Left colon (tissue), 2 donors: ENCODE data around the gene PRELID3B. TPM values are rescaled to one million over a fixed set of nuclear protein-coding genes. Genes with fewer than 3 reads are reported as not detected.

Source experiments
- ATAC-seq: fragments of 200-7000 bp; cut with Tn5 transposase; one replicate; pipeline ENCODE4 v1.9.1; 2020; ENCODE audit warnings: mild to moderate bottlenecking, moderate library complexity
- DNase-seq, 2 donors: peaks; one replicate each; pipeline ENCODE4 v3.0.0-alpha.2; 2020
- intact Hi-C, 2 donors: fragments of 100-400 bp; cut with DNase I in 1 of 2; cut with micrococcal nuclease in 1 of 2; formaldehyde crosslinking; loops; one replicate each; pipeline versions ENCODE4 v1.11.2 to v1.14.0; 2022; cut with DNase I, micrococcal nuclease
- total RNA-seq, 2 donors: library from RNA; stranded (reverse); fragmentation: NEBNext Ultra II Directional; extraction: Animal tissue kit (Norgen Biotek cat#: 25700); gene quantifications; one replicate each; pipeline ENCODE4 v1.2.1, GENCODE V29; 2021
- donor health status: DM: no; HTN: no; CAD: no.
- donor health status: DM: yes; HTN: yes; CAD: no.

PRELID3B gene
- total RNA-seq, 2 donors from 2014 or later, result 125 to 137 TPM

DNA sequence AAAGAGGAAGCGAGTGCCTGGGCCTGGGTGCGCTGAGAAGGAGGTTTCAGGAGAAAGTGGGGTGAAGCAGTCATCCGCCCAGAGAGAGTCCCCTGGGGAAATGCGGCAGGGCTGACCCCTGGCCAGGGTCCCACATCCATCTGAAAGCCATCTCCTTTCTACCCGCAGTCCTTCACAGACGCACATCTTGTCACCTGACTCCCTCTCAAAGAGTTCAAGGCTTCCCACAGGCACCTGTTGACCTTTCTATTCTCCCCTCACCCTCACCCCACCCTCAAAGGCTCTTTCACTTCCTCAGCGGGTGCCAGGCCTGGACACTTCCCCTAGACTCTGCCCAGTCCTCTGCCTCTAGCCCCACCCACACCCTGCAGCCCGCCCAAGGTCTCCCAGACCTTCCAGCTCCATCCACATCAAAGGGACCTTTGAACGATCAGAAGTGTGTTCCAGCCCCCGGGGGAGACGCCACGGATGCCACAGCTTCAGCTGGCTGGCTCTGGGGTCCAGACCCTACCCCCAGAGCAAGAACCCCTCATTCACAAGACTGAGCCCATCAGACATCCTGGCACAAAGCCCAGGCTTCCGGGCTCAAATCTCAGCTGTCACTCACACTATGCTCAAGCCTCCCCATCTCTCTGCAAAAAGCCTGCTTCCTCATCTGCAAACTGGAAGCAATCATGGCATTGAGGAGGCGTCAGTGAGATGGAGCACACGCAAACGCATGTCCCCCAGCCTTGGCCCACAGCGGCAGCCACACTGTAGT, 37.6 kb downstream of the PRELID3B start:
- DNase-seq (peak; percentile 81 to 90), ATAC-seq (peak; percentile 75)
- intact Hi-C loops, result no loop called here

DNA sequence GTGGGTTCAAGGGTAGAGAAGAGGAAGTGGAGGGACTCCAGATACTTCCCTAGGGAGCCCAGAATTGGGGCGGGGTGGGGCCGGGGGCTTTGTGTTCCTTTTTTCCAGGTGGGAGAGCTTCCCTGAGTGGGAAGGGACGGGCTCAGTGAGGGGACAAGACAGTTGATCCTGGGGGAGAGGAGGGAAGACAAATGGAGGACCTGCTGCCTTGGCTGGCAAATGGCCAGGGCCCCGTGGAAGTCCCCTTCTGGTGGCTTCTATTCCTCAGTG, 38.2 kb downstream of the PRELID3B start:
- intact Hi-C loops, result no loop called here
- ATAC-seq (no peak), DNase-seq (peak in 1 of 2 donors; percentile 78)

- DNase-seq, result peak in 1 of 2 donors; percentile 28
- intact Hi-C loops, result no loop called here
- no peak for ATAC-seq
Observed at GRCh38 chr20:59003836-59004492, 38.6 kb downstream of the PRELID3B start.

DNA sequence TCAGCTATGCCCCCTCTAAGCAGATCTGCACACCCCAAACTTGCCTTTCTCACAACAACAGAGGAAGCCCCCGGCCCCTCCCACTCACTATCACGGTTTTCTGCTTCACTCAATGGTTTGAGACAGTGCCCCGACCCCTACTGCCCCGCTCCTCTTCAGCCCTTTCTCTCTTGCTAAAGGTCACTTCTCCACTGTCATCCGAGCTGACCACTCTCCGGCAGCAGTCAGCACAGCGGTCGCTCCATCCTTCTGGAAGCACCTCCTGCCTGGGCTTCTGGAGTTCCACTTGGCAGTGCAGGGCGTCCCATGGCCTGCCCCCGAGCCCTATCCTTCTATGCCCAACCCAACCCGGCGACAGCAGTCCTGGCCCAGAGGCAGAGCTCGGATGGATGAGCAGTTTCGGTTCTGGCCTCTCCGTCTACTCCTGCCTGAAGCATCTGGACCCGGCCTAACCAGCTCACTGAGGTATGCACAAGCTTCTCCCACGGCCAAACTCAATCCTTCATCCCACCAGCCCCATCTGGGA, 39.6 kb downstream of the PRELID3B start:
- DNase-seq, result no peak
- ATAC-seq, result no peak
- intact Hi-C loops, result no loop called here

DNA sequence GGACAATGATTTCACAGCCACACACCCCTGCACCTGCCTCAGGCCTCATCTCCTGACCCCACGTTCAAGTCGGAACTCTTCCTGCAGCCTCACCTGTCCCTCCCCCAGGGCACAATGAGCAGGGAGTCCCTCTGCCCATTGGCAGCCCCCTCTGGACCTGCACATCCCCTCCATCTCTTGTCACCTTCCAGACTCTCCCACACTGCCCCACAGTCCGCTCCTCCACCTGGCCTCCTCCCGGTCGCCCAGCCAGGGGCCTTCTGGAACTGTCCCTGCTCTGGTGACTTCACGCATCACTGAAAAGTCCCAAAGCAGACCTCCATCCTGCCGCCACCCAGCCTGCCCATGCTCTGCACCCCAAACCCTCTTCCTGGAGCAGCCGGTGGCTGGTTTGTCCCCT, 40.2 kb downstream of the PRELID3B start:
- intact Hi-C loops, result no loop called here
- DNase-seq, result no peak
- no peak for ATAC-seq

GRCh38 chr20:59001449-59002171, 41.0 kb downstream of the PRELID3B start:
- no peak for ATAC-seq
- intact Hi-C loops, result no loop called here

DNA sequence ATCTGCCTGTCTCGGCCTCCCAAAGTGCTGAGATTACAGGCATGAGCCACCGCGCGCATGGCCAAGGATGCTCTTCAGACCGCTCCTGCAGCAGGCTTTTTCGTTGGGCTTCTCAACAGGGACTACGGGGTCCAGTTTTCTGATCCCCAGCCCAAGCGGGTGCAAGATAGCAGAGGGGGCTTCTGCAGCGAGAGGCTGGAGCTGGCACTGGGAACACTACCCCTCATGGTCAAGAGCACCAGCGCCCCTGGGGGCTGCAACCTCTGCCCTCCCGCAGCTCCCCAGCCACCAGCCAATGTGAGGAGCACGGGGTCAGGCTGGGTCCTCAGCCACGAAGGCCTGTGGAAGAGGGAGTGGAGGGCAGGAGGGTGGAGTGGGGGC, 41.5 kb downstream of the PRELID3B start:
- intact Hi-C loops, result no loop called here
- DNase-seq (no peak), ATAC-seq (no peak)

More at GRCh38 chr20:59001449-59002171, 41.0 kb downstream of the PRELID3B start:
- DNase-seq, result no peak

DNA sequence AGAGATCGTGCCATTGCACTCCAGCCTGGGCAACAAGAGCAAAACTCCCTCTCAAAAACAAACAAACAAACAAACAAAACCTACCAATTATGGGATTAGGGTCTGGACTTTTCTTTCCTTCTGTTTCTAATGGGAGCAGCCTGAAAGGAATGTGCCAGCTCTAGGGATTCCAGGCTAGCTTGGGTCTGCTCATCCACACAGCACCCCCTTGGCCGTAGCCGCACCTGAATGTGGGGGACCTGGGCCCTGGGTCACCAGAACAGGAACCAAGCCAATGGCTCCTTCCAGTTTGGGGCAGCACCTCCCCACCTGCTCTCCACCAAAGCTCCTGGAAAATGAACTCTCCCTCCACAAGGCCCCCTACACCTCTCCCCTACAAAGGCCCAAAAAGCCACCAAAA, 42.3 kb downstream of the PRELID3B start:
- no peak for ATAC-seq
- DNase-seq, result no peak
- intact Hi-C loops, result no loop called here

- DNase-seq (no peak), ATAC-seq (no peak)
- intact Hi-C loops, result no loop called here
Observed at GRCh38 chr20:58998656-58999055, 43.9 kb downstream of the PRELID3B start.

DNA sequence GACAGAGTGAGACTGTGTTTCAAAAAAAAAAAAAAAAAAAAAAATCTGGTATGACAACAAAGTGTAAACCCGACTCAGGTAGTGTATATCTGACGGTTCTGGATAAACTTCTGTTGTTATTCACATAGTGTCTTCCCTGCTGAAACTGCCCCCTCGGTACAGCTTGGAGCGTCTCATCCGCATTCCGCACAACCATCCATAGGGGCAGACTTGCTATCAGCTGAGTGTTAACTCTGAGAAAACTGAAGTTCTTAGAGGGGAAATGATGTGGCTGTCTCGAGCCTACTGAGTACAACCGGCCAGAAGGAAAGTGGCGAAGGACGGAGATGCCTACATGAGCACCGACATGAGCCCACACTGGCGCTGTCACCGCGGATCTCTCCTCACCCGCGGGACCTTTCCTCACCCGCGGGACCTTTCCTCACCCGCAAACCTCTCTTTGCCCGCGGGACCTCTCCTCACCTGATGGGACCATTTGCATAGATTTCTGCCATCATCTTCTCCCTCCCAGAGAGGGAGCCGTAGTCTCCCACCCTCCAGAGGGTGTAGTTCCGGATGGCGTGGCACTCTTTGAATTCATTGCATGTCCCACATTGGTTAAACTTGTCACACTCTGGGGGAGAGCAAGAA, 45.3 kb downstream of the PRELID3B start:
- intact Hi-C loops, result no loop called here
- no peak for DNase-seq
- ATAC-seq, result no peak

DNA sequence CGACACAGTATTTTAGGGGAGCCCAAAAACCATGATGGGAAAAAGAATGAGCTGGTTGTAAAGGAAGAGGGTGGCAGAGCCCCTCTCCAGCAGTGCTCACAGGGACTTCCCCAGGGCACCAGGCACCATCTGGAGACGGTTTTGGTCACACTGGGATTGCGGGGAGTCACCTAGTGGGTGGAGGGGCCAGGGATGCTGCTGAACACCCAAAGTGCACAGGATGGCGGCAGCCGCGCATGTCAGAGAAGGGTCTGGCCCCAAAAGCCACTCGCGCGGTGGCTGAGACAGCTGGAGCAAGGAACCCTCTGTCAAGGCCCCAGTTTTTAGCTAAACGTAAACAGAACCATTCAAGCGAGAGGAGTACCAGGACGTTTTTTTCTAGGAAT, 46.4 kb downstream of the PRELID3B start:
- intact Hi-C loops, result no loop called here
- ATAC-seq, result no peak
- DNase-seq, result no peak

DNA sequence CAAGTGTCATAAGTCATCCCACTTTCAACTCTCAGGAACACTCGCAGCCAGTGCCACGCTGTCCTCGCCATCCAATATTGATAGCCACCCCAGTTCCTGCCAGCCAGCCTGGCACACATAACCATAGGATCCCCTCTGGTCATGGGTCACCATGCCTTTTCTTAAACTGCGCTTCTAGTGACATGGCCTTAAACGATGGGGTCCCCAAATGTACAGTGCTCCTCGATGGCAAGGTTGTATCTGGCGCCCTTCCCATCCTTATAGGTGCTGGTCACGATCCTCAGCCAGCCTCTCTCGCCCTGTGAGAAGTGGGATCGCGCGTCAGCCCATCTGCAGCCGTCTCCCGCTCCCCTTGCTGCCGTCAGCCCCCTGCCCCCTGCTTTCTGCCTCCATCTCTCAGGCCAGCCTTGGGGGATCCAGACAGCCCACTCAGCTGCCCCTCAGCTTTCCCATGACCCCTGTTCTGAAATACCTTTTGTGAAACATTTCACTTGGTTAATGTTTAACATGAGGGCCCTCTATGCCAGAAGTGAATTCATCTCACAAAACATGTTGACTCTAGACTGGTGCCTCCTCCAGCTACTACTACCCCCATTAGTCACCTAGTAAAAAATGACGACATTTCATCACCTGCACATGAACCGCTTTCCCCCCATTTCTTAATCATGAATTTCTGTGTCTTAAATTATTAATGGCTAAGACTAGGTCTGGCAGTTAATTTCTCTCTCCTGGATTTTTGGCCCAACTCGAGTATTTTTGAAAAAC, 46.9 kb downstream of the PRELID3B start:
- ATAC-seq (peak; percentile 21), DNase-seq (no peak)
- intact Hi-C loops, result no loop called here

DNA sequence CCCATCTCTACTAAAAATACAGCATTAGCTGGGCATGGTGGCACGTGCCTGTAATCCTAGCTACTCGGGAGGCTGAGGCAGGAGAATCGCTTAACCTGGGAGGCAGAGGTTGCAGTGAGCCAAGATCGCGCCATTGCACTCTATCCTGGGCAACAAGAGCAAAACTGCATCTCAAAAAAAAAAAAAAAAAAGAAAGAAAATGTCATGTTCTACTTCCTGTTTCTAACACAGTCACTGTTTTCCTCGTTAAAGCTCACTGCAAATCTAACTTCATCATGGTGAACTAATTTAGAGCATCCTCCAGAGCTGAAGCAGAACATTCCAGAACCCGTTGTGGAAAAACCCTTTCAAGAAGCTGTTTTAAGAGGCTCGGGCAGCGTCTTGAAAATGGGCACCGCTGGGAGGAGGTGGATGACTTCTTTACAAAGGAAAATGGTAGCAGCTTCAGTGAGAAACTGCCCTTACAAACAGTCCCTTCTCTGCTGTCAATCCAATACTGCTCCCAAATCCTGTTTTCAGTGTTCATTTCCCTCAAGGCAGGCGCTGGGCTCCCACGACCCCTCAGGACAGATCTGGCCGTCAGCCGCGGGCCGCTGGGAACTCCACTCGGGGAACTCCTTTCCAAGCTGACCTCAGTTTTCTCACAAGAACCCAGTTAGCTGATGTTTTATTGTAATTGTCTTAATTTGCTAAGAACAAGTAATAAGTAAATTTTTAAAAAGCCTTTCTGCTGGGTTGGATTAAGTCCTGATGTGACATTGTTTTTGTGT, 48.0 kb downstream of the PRELID3B start:
- intact Hi-C loops, result no loop called here
- no peak for ATAC-seq
- DNase-seq, result peak in 1 of 2 donors; percentile 2

DNA sequence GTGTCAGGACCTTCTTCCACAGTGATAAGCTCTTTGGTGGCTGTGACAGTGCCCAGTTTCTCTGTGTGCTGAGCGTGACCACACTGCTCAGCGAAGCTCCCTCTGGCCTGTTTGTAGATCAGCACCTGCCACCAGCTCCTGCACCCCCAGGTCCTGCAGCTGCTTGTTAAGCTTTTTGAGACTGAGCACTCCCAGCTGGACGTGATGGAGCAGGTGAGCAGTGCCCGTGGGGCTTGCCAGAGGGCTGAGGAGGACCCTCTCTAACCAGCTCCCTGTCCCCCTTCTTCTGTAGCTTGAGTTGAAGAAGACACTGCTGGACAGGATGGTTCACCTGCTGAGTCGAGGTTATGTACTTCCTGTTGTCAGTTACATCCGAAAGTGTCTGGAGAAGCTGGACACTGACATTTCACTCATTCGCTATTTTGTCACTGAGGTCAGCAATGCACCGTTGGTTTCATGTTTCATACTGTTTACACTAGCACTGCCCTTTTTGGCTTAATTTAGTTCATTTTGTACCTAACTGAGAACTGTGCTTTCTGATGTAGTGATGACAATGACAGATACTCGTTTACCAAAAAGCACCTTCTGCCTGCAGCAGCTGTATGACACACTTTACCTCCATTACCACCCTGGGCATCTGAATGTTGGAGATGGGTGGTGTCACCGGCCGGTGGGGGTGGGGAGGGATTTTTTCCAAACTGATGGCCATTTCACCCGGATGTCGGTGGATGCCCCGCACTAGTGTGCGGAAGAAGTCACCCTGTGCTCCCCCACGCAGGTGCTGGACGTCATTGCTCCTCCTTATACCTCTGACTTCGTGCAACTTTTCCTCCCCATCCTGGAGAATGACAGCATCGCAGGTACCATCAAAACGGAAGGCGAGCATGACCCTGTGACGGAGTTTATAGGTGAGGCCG, 49.0 kb downstream of the PRELID3B start:
- ATAC-seq (no peak), DNase-seq (peak in 1 of 2 donors; percentile 9)
- intact Hi-C loops, result no loop called here

DNA sequence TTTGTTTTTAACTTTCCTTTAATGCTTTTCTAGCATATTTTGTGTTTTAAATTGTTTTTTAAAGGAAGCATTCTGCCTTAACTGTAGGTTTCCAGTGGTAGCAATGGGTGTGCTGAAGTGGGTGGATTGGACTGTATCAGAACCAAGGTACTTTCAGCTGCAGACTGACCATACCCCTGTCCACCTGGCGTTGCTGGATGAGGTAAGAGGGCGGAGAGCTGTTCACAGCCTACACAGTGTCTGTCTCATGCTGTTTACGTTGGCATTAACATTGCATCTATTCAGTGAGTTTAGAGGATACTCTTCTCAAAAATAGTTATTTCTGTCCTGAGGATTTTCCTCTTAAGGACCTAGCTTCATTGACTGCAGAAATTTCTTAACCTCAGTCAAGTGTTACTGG, 49.7 kb downstream of the PRELID3B start:
- DNase-seq (peak in 1 of 2 donors; percentile 2), ATAC-seq (no peak)
- intact Hi-C loops, result no loop called here

GRCh38 chr20:58991715-58992114, 50.9 kb downstream of the PRELID3B start:
- ATAC-seq (no peak), DNase-seq (peak in 1 of 2 donors; percentile 2)
- intact Hi-C loops, result no loop called here
